ENCODE results near the gene FOSB. TPM values are rescaled to one million over a fixed set of nuclear protein-coding genes. Genes with fewer than 3 reads are reported as not detected.

The FOSB gene
- polyA plus RNA-seq, 4 donors, result 0.89 to 82.1 (median 10.6) TPM

DNA sequence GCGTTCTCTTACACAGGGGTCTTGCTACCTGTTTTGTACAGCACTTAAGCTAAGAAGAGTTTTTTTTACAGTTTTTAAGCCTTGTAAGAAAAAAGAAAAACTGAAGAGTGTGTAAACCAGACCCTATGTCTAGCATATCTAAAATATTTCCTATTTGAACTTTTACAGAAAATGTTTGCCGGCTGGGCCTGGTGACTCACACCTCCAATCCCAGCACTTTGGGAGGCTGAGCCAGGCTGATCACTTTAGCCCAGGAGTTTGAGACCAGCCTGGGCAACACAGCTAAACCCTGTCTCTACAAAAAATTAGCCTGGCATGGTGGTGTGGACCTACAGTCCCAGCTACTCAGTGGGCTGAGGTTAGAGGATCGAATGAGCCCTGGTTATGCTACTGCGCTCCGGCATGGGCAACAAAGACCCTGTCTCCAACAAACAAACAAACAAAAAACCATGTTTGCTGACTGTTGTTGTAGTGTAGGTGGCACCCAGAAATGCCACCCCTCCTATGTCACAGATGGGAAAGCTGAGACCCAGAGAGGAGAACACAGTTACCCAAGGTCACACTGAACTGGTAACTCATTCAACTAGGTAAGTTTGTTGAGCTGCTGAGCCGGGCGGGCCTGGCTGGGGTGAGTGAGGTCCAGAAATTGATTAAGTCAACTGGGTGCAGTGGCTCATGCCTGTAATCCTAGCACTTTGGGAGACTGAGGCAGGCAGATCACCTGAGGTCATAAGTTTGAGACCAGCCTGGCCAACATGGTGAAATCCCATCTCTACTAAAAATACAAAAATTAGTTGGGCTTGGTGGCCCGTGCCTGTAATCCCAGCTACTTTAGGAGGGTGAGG lies 37.6 kb downstream of the FOSB start:
- 76 to 80% (median 79%) methylated on average over 8 of the region's 8 CpGs for WGBS, 3 donors
- no peak overlapping the region for H3K4me3 ChIP-seq (ENCODE audit: low read depth in 1 of 3, low read length in 3 of 3)
- FAIRE-seq (no peak), DNase-seq (no peak)
- peaks cover 0 to 7% (median 0%) of the 10 kb centered on the region in 3 donors for H3K36me3 ChIP-seq (ENCODE audit: control insufficient read depth in 3 of 3, insufficient read depth in 2 of 3, low read depth in 1 of 3, low read length in 3 of 3)
- peaks cover 0 to 13% (median 0%) of the 10 kb centered on the region in 3 donors for H3K4me1 ChIP-seq (ENCODE audit: control insufficient read depth in 3 of 3, insufficient read depth in 2 of 3, low read depth in 1 of 3, low read length in 2 of 3)
- peak overlapping the region; percentile 93 to 96 (median 94) for H3K27ac ChIP-seq (ENCODE audit: low read depth in 1 of 3, low read length in 2 of 3)
- H3K27me3 ChIP-seq (ENCODE audit: control insufficient read depth in 3 of 3, insufficient read depth in 3 of 3, low read length in 3 of 3), result peaks cover 0 to 7% (median 0%) of the 10 kb centered on the region in 3 donors
- no peaks in the 10 kb centered on the region for H3K9me3 ChIP-seq (ENCODE audit: control insufficient read depth in 2 of 2, insufficient read depth in 1 of 2, low read depth in 1 of 2, low read length in 1 of 2)

DNA sequence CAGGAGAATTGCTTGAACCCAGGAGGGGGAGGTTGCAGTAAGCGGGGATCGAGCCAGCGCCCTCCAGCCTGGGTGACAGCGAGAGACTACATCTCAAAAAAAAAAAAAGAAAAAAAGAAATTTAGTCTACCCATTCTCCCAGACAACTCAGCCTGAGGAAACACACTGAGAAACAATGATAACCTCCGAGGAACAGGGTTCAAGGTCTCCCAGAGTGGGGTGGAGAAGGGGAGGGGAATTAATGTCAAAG lies 38.1 kb downstream of the FOSB start:
- DNase-seq, result no peak
- no peak for FAIRE-seq
- Histone ChIP-seq H3K4me1 (ENCODE audit: control insufficient read depth in 3 of 3, insufficient read depth in 2 of 3, low read depth in 1 of 3, low read length in 2 of 3) (peaks cover 0 to 13% (median 0%) of the 10 kb centered on the region in 3 donors), H3K27ac (ENCODE audit: low read depth in 1 of 3, low read length in 2 of 3) (peak overlapping the region; percentile 93 to 96 (median 94)), H3K4me3 (ENCODE audit: low read depth in 1 of 3, low read length in 3 of 3) (peak overlapping the region in 2 of 3 donors; percentile 88 to 98), H3K36me3 (ENCODE audit: control insufficient read depth in 3 of 3, insufficient read depth in 2 of 3, low read depth in 1 of 3, low read length in 3 of 3) (peaks cover 0 to 10% (median 0%) of the 10 kb centered on the region in 3 donors), H3K27me3 (ENCODE audit: control insufficient read depth in 3 of 3, insufficient read depth in 3 of 3, low read length in 3 of 3) (peaks cover 0 to 5% (median 0%) of the 10 kb centered on the region in 3 donors), H3K9me3 (ENCODE audit: control insufficient read depth in 2 of 2, insufficient read depth in 1 of 2, low read depth in 1 of 2, low read length in 1 of 2) (no peaks in the 10 kb centered on the region)
- 29 to 59% (median 55%) methylated on average over 5 of the region's 5 CpGs for WGBS, 3 donors

DNA sequence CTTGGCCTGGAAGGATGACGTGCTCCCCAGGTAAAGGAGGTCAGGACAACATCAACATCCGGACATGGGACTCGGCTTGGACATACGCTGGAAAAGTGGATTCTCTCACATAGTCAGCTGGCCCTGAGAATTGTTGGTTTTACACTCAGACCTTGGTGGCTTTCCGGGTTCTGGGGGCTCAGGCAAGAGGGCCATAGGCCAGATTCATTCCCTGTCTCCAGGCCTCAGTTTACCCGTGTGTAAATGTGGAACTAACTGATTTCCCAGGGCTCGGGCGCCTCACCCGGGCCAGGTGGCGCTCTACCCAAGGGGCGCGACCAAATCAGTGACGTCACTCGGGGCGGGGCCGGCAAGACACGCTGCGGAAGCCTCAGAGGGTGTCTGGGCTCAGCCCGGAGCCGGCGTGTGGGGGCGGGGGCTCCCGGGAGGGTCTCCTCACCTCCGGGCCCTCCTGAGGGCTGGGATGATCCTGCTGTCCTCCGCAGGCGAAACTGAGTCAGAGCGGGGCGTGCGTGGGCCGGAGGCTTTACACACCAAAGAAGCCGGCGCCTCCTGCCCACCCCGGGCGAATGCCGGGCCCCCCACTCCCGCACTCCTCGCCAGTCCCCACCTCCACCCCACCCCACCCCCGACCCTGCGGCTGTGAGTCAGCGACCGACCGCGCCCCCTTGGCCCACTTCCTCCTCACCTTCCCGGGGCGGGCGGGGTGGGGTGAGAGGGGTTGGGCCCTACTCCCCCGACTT lies 38.6 kb downstream of the FOSB start:
- Histone ChIP-seq H3K4me3 (ENCODE audit: low read depth in 1 of 3, low read length in 3 of 3) (peak overlapping the region; percentile 39 to 98 (median 88)), H3K27me3 (ENCODE audit: control insufficient read depth in 3 of 3, insufficient read depth in 3 of 3, low read length in 3 of 3) (no peaks in the 10 kb centered on the region), H3K4me1 (ENCODE audit: control insufficient read depth in 3 of 3, insufficient read depth in 2 of 3, low read depth in 1 of 3, low read length in 2 of 3) (peaks cover 0 to 13% (median 0%) of the 10 kb centered on the region in 3 donors), H3K36me3 (ENCODE audit: control insufficient read depth in 3 of 3, insufficient read depth in 2 of 3, low read depth in 1 of 3, low read length in 3 of 3) (peaks cover 0 to 12% (median 0%) of the 10 kb centered on the region in 3 donors), H3K27ac (ENCODE audit: low read depth in 1 of 3, low read length in 2 of 3) (peak overlapping the region; percentile 93 to 96 (median 94)), H3K9me3 (ENCODE audit: control insufficient read depth in 2 of 2, insufficient read depth in 1 of 2, low read depth in 1 of 2, low read length in 1 of 2) (no peaks in the 10 kb centered on the region)
- WGBS, 3 donors, result 1% methylated on average over 43 to 47 of the region's 47 CpGs
- DNase-seq (peak; percentile 96 to 98), FAIRE-seq (no peak)

DNA sequence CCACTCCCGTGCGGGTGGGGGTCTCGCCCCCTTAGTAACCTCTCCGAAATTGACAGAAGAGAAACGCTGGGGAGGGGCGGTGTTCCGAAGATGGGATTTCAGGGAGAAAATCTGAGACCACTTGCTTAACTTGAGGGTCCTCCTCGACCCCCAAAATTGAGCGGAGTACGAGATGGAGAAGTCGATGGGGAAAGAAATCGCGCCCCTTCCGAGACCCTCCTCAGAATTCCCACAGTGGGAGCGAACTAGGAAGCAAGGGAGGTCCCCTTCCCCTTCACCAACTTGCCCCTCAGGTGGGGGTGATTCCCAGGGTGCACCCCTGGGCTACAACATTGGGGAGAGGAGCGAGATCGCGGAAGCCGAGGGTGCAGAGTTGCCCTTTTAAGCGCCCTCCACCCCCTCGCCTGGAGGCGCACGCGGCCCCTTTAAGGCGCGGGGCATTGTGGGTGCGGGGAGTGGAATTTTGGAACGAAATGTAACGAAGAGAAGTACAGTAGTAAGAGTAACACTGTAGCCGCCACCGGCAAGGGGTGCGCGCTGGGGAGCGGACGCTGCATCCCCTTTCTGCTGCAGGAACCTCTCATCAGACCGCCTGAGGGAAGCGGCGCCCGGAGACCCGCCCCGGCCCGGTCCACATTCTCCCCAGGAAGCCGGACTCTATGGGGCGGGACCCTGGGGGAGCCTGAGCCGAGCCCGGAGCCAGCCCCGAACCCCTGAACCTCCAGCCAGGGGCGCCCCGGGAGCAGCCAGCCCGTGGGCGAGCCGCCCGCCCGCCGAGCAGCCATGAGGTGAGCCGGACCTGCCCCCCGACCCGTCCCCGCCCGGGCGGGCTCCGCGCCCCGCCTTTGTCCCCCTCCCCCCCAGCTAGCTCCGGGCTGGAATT lies 39.4 kb downstream of the FOSB start, which contains the start of gene VASP:
VASP (plus strand) TSS at position 491 of the 883 bp plus-strand sequence; CDS start at position 784, 293 bp downstream.
- H3K4me1 ChIP-seq (ENCODE audit: control insufficient read depth in 3 of 3, insufficient read depth in 2 of 3, low read depth in 1 of 3, low read length in 2 of 3), result peaks cover 0 to 13% (median 0%) of the 10 kb centered on the region in 3 donors
- H3K36me3 ChIP-seq (ENCODE audit: control insufficient read depth in 3 of 3, insufficient read depth in 2 of 3, low read depth in 1 of 3, low read length in 3 of 3), result peaks cover 0 to 15% (median 0%) of the 10 kb centered on the region in 3 donors
- peak within 1 kb of the TSS; percentile 93 to 96 (median 94) for H3K27ac ChIP-seq (ENCODE audit: low read depth in 1 of 3, low read length in 2 of 3)
- WGBS, 3 donors, result 0 to 1% (median 0%) methylated on average over 40 to 65 of the region's 65 CpGs
- DNase-seq, result peak; percentile 92
- FAIRE-seq, result no peak
- peak within 1 kb of the TSS; percentile 88 to 100 (median 98) for H3K4me3 ChIP-seq (ENCODE audit: low read depth in 1 of 3, low read length in 3 of 3)
- no peaks in the 10 kb centered on the region for H3K27me3 ChIP-seq (ENCODE audit: control insufficient read depth in 3 of 3, insufficient read depth in 3 of 3, low read length in 3 of 3)
- H3K9me3 ChIP-seq (ENCODE audit: control insufficient read depth in 2 of 2, insufficient read depth in 1 of 2, low read depth in 1 of 2, low read length in 1 of 2), result no peaks in the 10 kb centered on the region

DNA sequence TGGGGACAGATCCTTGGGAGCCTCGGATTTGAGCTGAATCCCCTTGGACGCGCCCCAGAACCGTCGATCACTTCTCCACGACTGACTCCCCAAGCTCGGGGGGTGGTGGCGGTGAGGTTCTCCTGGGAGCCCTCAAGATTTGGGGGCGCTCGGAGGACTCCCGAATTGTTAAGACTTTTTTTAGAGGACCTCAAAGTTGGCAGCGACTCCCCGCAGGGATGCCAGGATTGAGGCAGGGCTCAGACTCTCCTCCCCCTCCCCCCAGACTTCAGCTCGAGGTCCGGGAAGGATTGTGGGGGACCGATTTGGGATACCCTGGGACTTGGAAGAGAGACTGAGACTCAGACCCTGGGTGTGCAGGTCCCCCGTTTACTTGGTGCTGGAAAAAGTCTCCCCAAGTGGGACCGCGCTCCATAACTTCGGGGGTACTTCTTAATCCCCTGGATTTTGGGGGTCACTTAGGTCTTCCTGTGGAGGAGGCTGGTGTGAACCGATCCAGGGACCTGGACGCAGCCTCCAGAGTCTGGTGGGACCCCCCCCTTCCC lies 40.1 kb downstream of the FOSB start:
- Histone ChIP-seq H3K4me3 (ENCODE audit: low read depth in 1 of 3, low read length in 3 of 3) (peak overlapping the region; percentile 88 to 100 (median 98)), H3K4me1 (ENCODE audit: control insufficient read depth in 3 of 3, insufficient read depth in 2 of 3, low read depth in 1 of 3, low read length in 2 of 3) (peaks cover 0 to 13% (median 0%) of the 10 kb centered on the region in 3 donors), H3K36me3 (ENCODE audit: control insufficient read depth in 3 of 3, insufficient read depth in 2 of 3, low read depth in 1 of 3, low read length in 3 of 3) (peaks cover 0 to 17% (median 0%) of the 10 kb centered on the region in 3 donors), H3K27me3 (ENCODE audit: control insufficient read depth in 3 of 3, insufficient read depth in 3 of 3, low read length in 3 of 3) (no peaks in the 10 kb centered on the region), H3K27ac (ENCODE audit: low read depth in 1 of 3, low read length in 2 of 3) (peak overlapping the region; percentile 93 to 94 (median 94)), H3K9me3 (ENCODE audit: control insufficient read depth in 2 of 2, insufficient read depth in 1 of 2, low read depth in 1 of 2, low read length in 1 of 2) (no peaks in the 10 kb centered on the region)
- no peak for FAIRE-seq
- 0% methylated on average over 21 to 22 of the region's 22 CpGs for WGBS, 3 donors
- peak in 1 of 2 donors; percentile 32 for DNase-seq

DNA sequence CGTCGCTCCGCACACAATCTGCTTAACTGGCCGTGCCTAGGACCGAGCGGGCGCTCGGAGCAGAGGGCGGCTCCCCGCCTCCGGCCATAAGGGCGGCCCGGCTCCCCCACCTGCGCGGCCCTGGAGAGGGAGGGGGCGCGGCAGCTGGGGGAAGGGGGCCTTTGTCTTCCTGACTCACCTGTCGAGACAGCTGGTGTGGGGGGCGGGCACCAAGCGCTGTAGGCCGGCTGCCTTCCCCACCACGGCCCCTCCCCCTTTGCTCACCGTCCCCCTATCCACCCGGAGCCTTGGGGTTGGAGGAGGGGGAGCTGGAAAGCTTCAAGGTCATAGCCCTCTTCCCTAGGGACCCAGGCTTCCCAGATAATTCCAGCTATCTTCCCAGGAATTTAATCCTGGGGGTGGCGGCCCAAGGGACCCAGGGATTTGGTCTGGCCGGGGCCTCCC lies 40.6 kb downstream of the FOSB start:
- 0 to 1% (median 0%) methylated on average over 17 to 26 of the region's 26 CpGs for WGBS, 3 donors
- FAIRE-seq (no peak), DNase-seq (peak; percentile 58 to 86)
- Histone ChIP-seq H3K9me3 (ENCODE audit: control insufficient read depth in 2 of 2, insufficient read depth in 1 of 2, low read depth in 1 of 2, low read length in 1 of 2) (no peaks in the 10 kb centered on the region), H3K36me3 (ENCODE audit: control insufficient read depth in 3 of 3, insufficient read depth in 2 of 3, low read depth in 1 of 3, low read length in 3 of 3) (peaks cover 0 to 20% (median 0%) of the 10 kb centered on the region in 3 donors), H3K4me1 (ENCODE audit: control insufficient read depth in 3 of 3, insufficient read depth in 2 of 3, low read depth in 1 of 3, low read length in 2 of 3) (peaks cover 0 to 13% (median 2%) of the 10 kb centered on the region in 3 donors), H3K27me3 (ENCODE audit: control insufficient read depth in 3 of 3, insufficient read depth in 3 of 3, low read length in 3 of 3) (no peaks in the 10 kb centered on the region), H3K27ac (ENCODE audit: low read depth in 1 of 3, low read length in 2 of 3) (peak overlapping the region; percentile 93 to 94 (median 94)), H3K4me3 (ENCODE audit: low read depth in 1 of 3, low read length in 3 of 3) (peak overlapping the region; percentile 88 to 100 (median 98))

DNA sequence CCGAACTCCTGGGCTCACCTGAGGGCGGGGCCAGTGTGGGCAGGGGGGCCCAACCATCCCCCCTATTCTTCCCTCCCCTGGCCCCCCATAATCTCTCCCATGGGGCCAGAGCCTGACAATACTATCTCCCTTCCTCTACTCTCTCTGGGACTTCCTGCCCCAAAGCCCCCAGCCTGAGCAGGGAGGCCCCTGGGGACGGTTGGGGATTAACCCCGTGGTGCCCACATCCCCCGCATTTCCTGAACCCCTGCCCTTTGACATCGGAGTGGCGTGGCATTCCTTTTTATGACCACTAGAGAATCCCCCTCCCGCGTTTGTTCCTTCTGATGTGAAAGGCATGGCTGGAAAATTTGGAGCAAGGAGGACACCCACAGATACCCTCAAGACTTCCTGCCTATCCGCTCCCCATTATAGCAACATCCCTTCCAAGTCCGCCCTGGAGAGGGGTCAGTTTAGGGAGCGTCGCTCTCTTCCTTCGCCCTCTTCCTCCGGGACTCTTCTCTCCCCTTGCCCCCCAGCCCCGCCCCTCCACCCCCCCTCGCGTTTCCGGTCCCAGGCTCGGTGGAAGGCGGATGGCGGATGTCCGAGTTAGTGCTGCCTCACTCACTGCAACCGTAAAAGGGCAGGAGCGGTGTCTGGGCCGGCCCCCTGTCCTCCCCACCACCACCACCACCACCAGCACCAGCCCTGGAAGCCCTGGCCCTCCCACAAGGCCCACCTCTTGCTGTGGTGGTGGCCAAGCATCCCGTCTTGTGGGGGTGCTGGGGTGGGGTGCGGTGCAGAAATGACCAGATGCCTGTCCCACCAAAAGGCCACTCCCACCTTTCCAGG lies 41.3 kb downstream of the FOSB start:
- peak; percentile 60 for DNase-seq
- Histone ChIP-seq H3K36me3 (ENCODE audit: control insufficient read depth in 3 of 3, insufficient read depth in 2 of 3, low read depth in 1 of 3, low read length in 3 of 3) (peaks cover 0 to 22% (median 0%) of the 10 kb centered on the region in 3 donors), H3K9me3 (ENCODE audit: control insufficient read depth in 2 of 2, insufficient read depth in 1 of 2, low read depth in 1 of 2, low read length in 1 of 2) (no peaks in the 10 kb centered on the region), H3K4me3 (ENCODE audit: low read depth in 1 of 3, low read length in 3 of 3) (peak overlapping the region; percentile 88 to 100 (median 98)), H3K27me3 (ENCODE audit: control insufficient read depth in 3 of 3, insufficient read depth in 3 of 3, low read length in 3 of 3) (no peaks in the 10 kb centered on the region), H3K27ac (ENCODE audit: low read depth in 1 of 3, low read length in 2 of 3) (peak overlapping the region; percentile 85 to 94 (median 93)), H3K4me1 (ENCODE audit: control insufficient read depth in 3 of 3, insufficient read depth in 2 of 3, low read depth in 1 of 3, low read length in 2 of 3) (peaks cover 0 to 19% (median 4%) of the 10 kb centered on the region in 3 donors)
- no peak for FAIRE-seq
- WGBS, 3 donors, result 1 to 5% (median 2%) methylated on average over 19 to 28 of the region's 28 CpGs

All from small intestine (tissue), 7 donors.